ENCODE data around the gene CFAP141. TPM values are rescaled to one million over a fixed set of nuclear protein-coding genes. Genes with fewer than 3 reads are reported as not detected.

The CFAP141 gene
- total RNA-seq, 2 experiments from 2014 or later: 0.65 TPM; not detected in 1

DNA sequence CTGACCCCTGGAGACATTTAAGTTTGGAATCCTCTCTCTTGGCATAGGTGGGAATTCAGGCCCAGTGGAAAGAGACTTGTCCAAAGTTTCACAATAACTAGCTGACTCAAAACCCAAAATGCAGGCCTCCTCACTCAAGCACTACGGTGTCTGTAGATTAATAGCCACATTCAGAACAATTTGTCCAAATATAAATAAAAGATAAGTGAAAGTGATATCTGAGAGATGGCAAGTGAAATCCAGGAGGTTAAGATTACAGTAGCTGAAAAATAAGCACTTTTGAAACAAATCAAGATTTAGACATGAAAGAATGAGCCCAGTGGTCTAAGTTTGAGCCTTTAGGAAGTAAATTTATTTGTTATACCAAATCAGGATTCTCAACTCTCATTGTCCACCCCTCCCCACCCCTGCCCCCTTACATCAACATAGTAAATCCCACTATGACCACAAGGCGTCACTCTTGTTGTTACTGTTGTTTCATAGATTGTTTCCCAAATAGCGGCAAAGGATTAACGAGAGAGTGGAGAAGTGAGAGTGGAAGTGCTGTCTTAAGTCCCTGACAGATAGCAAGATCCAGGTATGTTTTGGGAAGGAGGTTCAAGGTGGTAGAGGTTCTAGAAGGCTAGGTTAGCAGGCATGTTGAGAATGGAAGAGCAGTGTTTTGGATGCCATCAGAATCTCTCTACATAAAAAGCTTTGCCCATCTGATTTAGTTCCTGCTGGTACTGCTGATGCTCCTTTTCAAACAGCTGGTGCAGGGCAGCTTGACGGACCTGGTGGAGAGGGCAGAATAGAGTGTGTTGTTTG, 7.2 kb downstream of the CFAP141 start:
- Mint-ChIP-seq H3K9me3 (no peaks in the 10 kb centered on the region), H3K4me3 (no peak overlapping the region), H3K27me3 (peaks cover 10% of the 10 kb centered on the region), H3K4me1 (peaks cover 5% of the 10 kb centered on the region), H3K27ac (no peak overlapping the region), H3K36me3 (ENCODE audit: low read depth) (no peaks in the 10 kb centered on the region)
- peak; percentile 67 for DNase-seq
- POLR2A ChIA-PET: no interaction called here
- CTCF ChIA-PET: interaction anchor here (0.7 to 1.7 kb wide), 10 partner anchors 13 to 344 kb away, joined by 3 to 9 read pairs (median 3); no protein-coding TSS in a partner anchor

DNA sequence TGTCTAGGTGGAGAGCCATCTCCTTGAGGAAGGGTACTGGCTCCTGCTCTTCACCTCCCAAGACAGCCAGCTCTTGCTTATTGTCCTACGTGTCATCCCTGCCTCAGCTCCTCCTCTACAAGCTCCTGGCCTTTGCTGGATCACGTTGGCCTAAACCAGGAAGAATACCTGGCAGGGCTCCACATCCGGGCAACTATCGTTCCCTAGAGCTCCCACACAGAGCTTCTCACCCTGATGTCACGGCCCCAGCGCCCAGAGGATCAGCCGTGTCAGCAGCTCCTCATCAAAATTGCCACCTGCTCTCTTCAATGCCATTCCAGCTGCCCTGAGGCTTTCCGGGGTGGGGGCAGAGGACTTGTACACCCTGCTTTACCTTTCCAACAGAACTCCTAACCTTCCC, 12.3 kb downstream of the CFAP141 start:
- ChIA-PET POLR2A (no interaction called here), CTCF (interaction anchor here (0.6 to 1.3 kb wide), 3 partner anchors 9 to 238 kb away, joined by 3 read pairs; no protein-coding TSS in a partner anchor)
- H3K27ac Mint-ChIP-seq: no peak overlapping the region
- peaks cover 2% of the 10 kb centered on the region for H3K36me3 Mint-ChIP-seq (ENCODE audit: low read depth)
- H3K27me3 Mint-ChIP-seq: peaks cover 47% of the 10 kb centered on the region
- H3K4me1 Mint-ChIP-seq: peaks cover 5% of the 10 kb centered on the region
- no peak for DNase-seq
- no peaks in the 10 kb centered on the region for H3K9me3 Mint-ChIP-seq
- H3K4me3 Mint-ChIP-seq: no peak overlapping the region

DNA sequence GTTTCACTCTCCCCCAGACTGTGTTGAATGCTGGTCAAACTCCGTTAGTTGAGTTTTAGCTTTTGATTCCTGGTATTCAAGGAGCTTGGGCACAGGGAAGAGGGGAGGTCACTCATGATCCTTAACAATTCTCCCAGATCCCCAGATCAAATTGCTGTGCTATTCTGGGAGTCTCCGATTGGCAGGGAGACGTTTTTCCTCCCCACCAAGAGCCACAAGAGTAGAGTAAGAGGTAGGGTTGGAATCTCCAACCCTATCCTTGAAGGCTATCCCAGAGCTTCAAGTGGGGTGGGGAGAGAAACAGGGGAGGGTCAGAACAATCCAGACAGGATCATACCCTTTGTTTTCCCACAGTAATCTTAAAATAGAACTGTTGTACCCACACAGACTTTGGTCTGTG, 13.7 kb downstream of the CFAP141 start:
- CTCF ChIA-PET: interaction anchor here (1.1 to 1.6 kb wide), 5 partner anchors 8 to 102 kb away, joined by 3 to 9 read pairs (median 3); no protein-coding TSS in a partner anchor
- no peak for DNase-seq
- Mint-ChIP-seq H3K4me3 (no peak overlapping the region), H3K36me3 (ENCODE audit: low read depth) (peaks cover 2% of the 10 kb centered on the region), H3K4me1 (peaks cover 4% of the 10 kb centered on the region), H3K27ac (no peak overlapping the region), H3K27me3 (peaks cover 48% of the 10 kb centered on the region), H3K9me3 (no peaks in the 10 kb centered on the region)
- POLR2A ChIA-PET: no interaction called here

DNA sequence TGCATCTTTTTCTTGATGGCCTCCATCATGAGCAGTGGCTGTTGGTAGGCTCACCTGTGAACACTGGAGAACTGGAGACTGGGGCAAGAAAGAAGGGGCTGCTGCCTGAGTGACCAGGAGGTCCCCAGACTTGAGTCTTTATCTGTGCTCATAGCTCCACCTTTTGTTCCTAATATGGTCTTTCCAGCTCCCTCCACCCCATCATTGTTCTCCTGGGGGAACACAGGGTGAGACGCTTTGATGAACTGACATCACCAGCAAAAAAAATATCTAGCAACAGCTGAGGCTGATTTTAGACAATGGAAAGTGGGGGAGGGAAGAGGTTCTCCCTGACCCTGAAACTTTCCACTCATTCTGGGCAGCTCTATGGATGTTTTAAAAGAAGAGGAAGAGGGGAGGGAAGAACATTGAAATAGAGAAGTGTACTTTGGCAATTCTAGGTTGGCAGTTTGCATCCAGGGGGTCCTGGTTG, 14.1 kb downstream of the CFAP141 start, which contains the start of gene TPM3:
TSS of gene TPM3 (minus strand) at position 111 of the 472 bp plus-strand sequence. CDS start at position 29, 82 bp downstream.
- H3K27ac Mint-ChIP-seq: no peak within 1 kb of the TSS
- no peaks in the 10 kb centered on the region for H3K9me3 Mint-ChIP-seq
- H3K36me3 Mint-ChIP-seq (ENCODE audit: low read depth): peaks cover 2% of the 10 kb centered on the region
- CTCF ChIA-PET: interaction anchor here (0.5 to 1.6 kb wide), 6 partner anchors 8 to 163 kb away, joined by 3 to 9 read pairs (median 3); no protein-coding TSS in a partner anchor
- H3K4me3 Mint-ChIP-seq: no peak within 1 kb of the TSS
- no peak for DNase-seq
- peaks cover 51% of the 10 kb centered on the region for H3K27me3 Mint-ChIP-seq
- peaks cover 4% of the 10 kb centered on the region for H3K4me1 Mint-ChIP-seq
- POLR2A ChIA-PET: no interaction called here

DNA sequence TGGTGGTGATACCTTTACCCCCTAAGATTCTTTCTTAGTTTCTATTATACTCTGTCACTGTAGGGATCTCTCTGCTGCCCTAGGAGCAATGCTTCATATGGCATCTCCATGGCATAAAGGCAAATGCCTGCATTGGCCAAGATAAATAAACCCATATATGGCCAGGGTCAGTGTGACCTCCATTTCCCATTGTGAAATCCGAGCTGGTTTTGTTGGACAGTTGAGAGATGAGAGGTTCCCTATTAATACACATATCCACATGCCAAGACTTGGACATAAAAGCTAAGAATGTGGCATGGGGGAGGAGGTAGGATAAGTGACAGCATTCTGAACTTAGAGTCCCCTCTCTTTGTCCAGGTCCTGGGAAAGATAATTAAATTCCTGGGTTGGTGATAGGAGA, 15.6 kb downstream of the CFAP141 start:
- ChIA-PET CTCF (interaction anchor here (1.0 to 1.4 kb wide), 2 partner anchors 21 to 144 kb away, joined by 3 to 4 read pairs; no protein-coding TSS in a partner anchor), POLR2A (no interaction called here)
- no peak for DNase-seq

DNA sequence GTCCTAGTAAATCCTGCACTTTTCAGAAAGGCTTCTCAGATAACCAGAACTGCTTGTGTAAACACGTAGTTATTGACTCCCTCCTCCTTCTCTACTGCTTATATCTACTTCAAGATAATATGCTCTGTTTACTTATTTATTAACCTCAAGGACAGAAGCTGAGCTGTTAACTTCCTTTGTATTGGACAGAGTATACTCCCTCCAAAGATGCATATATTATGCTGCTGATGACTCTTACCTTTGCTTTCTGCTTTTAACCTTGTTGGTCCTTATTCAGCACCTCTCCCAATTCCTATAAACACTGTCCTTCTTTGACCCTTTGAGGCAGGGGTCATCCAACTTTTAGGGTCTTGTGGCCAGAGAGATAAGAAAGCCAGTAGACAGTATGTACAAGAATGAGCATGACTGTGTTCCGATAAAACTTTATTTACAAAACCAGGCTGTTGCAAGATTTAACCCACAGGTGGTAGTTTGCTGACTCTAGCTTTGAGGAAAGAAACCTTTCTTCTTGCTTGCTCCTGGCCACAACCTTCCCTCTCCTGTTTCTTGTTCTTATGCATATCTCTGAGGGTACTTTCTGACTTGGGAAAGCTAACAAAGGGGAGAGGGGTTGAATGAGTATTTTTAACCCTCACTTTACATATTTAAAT, 19.2 kb downstream of the CFAP141 start:
- H3K27ac Mint-ChIP-seq: no peak overlapping the region
- peaks cover 7% of the 10 kb centered on the region for H3K36me3 Mint-ChIP-seq (ENCODE audit: low read depth)
- no peaks in the 10 kb centered on the region for H3K9me3 Mint-ChIP-seq
- H3K27me3 Mint-ChIP-seq: peaks cover 24% of the 10 kb centered on the region
- no peak overlapping the region for H3K4me3 Mint-ChIP-seq
- no peak for DNase-seq
- H3K4me1 Mint-ChIP-seq: peaks cover 13% of the 10 kb centered on the region
- ChIA-PET CTCF (interaction anchor here (1.3 kb wide), 1 partner anchor 9 kb away, joined by 4 read pairs; no protein-coding TSS in a partner anchor), POLR2A (no interaction called here)

More for the DNA sequence above, 15.6 kb downstream of the CFAP141 start:
- H3K27me3 Mint-ChIP-seq: peaks cover 53% of the 10 kb centered on the region
- peaks cover 10% of the 10 kb centered on the region for H3K4me1 Mint-ChIP-seq
- H3K36me3 Mint-ChIP-seq (ENCODE audit: low read depth): peaks cover 2% of the 10 kb centered on the region
- H3K9me3 Mint-ChIP-seq: no peaks in the 10 kb centered on the region
- H3K4me3 Mint-ChIP-seq: no peak overlapping the region
- no peak overlapping the region for H3K27ac Mint-ChIP-seq

DNA sequence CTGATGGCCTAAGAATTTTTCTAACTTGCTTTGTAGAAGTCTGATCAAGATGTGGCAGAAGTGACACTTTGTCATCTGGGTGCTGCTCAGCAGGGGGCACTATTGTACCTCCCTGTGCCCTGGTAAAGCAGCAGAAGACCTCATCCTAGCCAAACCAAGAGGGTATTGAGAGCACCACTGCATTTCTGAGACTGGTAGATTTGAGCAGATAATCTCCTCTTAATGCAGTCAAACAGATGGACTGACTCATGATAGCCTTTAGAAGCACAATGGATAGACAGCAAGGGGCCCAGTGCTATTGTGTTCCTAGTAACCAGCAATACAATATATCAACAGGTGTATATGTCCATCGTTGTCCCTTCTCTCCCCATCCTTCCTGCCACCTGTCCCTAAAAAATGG, 20.0 kb downstream of the CFAP141 start:
- Mint-ChIP-seq H3K4me1 (peaks cover 19% of the 10 kb centered on the region), H3K4me3 (no peak overlapping the region), H3K9me3 (no peaks in the 10 kb centered on the region), H3K36me3 (ENCODE audit: low read depth) (peaks cover 15% of the 10 kb centered on the region), H3K27ac (no peak overlapping the region), H3K27me3 (peaks cover 16% of the 10 kb centered on the region)
- peak; percentile 75 for DNase-seq
- POLR2A ChIA-PET: no interaction called here
- CTCF ChIA-PET: interaction anchor here (0.6 to 1.3 kb wide), 3 partner anchors 9 to 167 kb away, joined by 3 to 5 read pairs (median 4); no protein-coding TSS in a partner anchor

DNA sequence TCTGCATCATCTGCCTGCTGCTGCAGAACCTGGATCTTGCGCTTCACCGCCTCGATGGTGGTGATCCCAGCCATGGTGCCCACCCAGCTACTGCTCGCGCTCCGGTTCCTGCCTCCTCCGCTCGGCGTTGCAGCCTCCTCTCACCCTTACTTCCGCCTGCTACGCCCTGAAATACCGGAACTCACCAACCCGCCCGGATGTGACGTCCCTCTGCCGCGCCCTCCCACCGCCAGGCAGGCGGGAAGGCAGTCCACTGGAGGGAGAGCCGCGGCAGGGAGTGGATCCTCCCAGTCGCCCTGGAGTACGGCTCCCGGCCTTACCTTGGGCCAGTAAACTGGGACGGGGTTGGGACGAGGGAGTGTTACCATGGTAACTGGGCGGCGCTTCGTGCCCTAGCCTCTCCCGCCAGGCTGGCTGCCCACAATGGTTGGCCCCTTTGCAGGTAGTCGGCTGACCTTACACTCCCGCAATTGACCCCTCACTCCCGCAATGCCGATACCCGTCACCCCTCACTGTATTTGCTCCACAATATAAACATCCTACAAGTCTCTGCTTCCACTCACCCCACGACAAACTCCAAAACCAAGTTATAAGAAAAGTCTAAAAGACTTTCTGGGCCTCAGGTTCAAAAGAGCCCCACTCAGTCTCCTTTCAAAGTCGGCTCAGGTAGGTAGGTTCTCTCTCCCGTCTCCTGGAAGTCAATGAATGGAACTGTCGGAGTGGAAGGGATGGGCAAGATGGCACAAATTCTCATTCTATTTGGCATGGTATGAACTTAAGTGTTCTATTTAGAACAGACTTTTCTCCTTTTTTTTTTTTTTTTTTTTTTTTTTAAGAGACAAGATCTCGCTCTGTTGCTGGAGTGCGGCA, 22.9 kb downstream of the CFAP141 start:
- Mint-ChIP-seq H3K9me3 (no peaks in the 10 kb centered on the region), H3K4me1 (peaks cover 47% of the 10 kb centered on the region), H3K36me3 (ENCODE audit: low read depth) (peaks cover 40% of the 10 kb centered on the region), H3K27ac (peak overlapping the region; percentile 92), H3K27me3 (peaks cover 6% of the 10 kb centered on the region), H3K4me3 (peak overlapping the region; percentile 99)
- CTCF ChIA-PET: no interaction called here
- POLR2A ChIA-PET: interaction anchor here (0.6 kb wide), 1 partner anchor 206 kb away, joined by 3 read pairs; the partner anchor contains the start of gene JTB
- peak; percentile 96 for DNase-seq

DNA sequence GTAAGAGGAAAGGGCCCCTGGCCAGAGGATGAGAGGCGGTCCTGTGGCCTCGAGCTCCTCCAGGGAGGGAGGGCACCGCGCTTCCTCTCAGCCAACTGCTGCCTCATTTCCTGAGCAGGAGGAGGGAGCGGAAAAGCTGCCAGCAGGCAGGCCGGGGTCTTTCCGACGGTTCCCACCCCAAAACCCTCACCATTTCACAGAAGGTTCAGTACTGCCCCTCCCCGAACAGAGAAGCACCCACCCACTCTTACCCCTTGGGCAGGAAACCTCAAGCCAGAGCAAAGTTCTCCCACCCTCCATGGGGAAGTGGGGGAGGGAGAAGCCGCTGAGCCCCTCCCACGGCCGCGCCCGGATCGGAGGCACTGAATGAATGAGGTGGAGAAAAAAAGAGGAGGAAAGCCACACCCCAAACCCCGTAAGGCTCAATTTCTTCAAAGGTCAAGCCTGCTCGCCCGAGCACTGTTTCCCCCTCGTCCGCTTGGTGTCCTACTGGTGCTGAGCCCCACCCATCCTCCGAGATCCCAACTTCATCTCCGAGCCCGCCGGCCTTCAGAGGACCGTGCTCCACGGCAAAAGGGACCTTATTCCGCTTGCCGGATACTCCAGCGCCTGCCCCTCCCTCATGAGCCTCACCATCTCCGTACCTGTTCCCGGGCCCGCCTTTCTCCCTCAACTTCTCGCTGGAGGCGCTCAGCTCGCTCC, 23.6 kb downstream of the CFAP141 start:
- H3K27me3 Mint-ChIP-seq: peaks cover 5% of the 10 kb centered on the region
- peaks cover 46% of the 10 kb centered on the region for H3K36me3 Mint-ChIP-seq (ENCODE audit: low read depth)
- CTCF ChIA-PET: interaction anchor here (0.6 to 2.4 kb wide), 3 partner anchors 10 to 29 kb away, joined by 3 to 9 read pairs (median 4); partner anchors contain the start of gene TPM3
- H3K4me1 Mint-ChIP-seq: peaks cover 54% of the 10 kb centered on the region
- H3K9me3 Mint-ChIP-seq: no peaks in the 10 kb centered on the region
- H3K4me3 Mint-ChIP-seq: peak overlapping the region; percentile 99
- peak overlapping the region; percentile 92 for H3K27ac Mint-ChIP-seq
- peak; percentile 89 for DNase-seq
- POLR2A ChIA-PET: interaction anchor here (0.6 to 2.8 kb wide), 3 partner anchors 25 to 205 kb away, joined by 3 to 7 read pairs (median 3); partner anchors contain the start of gene JTB

DNA sequence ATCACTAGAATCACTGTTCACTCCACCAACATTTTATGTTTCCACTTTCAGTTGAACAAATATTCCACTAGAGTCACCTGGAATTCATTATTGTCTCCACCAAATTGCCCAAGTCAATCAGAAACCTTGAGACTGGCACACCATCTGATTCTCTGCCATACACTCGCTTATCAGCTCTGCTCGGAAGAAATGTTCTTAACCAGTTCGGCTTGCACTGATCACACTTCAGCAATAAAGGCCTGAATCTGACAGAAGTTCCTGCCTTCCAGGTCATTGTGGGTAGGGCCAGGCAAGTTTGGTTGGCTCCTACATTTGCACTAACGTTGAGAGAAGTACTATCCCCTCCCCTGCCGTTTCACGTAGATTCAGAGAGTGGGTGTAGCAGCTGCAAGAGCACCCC, 24.2 kb downstream of the CFAP141 start:
- peak overlapping the region; percentile 99 for H3K4me3 Mint-ChIP-seq
- no peaks in the 10 kb centered on the region for H3K9me3 Mint-ChIP-seq
- peaks cover 60% of the 10 kb centered on the region for H3K4me1 Mint-ChIP-seq
- peaks cover 1% of the 10 kb centered on the region for H3K27me3 Mint-ChIP-seq
- H3K27ac Mint-ChIP-seq: peak overlapping the region; percentile 92
- POLR2A ChIA-PET: interaction anchor here (0.7 to 2.8 kb wide), 2 partner anchors 25 to 204 kb away, joined by 3 to 7 read pairs; partner anchors contain the start of gene JTB
- CTCF ChIA-PET: interaction anchor here (0.6 to 2.4 kb wide), 3 partner anchors 11 to 30 kb away, joined by 3 to 9 read pairs (median 4); partner anchors contain the start of gene TPM3
- DNase-seq: no peak
- H3K36me3 Mint-ChIP-seq (ENCODE audit: low read depth): peaks cover 52% of the 10 kb centered on the region

DNA sequence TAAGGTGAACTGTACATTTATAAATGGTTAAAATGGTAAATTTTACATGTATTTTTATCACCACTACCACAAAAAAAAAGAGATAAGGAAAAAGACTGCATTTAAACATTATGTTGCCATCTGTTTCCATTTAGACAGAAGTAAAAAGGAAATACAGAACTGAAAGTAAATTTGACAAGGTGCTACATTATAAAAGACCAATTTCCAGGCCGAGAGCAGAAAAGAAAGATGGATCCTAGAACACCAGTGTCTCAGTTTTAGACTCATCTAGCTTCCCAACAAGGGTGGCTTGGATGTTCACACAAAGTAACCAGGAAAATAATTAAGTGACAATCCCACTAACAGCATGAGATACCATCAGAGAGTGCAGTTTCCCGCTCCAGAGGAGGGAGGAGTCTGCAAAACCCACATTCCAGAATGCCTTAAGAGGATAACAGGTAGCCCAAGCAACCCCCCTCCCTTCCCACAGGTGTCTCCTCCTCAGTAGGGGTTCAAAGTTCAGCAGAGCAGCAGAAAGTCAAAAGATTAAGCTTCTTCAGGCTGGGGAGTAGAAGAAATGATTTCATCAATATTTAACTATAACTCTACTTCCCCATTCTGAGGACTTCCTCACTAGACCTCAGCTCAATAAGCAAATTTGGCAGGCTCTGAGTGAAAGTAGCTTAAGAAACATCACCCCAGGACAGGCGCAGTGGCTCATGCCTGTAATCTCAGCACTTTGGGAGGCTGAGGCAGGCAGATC, 26.0 kb downstream of the CFAP141 start:
- Mint-ChIP-seq H3K9me3 (no peaks in the 10 kb centered on the region), H3K27me3 (no peaks in the 10 kb centered on the region), H3K4me3 (peak overlapping the region; percentile 99), H3K27ac (peak overlapping the region; percentile 66), H3K4me1 (peaks cover 71% of the 10 kb centered on the region), H3K36me3 (ENCODE audit: low read depth) (peaks cover 65% of the 10 kb centered on the region)
- DNase-seq: no peak
- POLR2A ChIA-PET: interaction anchor here (0.9 to 2.8 kb wide), 2 partner anchors 23 to 426 kb away, joined by 3 to 7 read pairs; no protein-coding TSS in a partner anchor
- CTCF ChIA-PET: interaction anchor here (0.7 to 2.4 kb wide), 5 partner anchors 9 to 1014 kb away, joined by 3 to 9 read pairs (median 3); partner anchors contain the start of gene TPM3

Measured in activated CD4-positive, alpha-beta T cell treated with anti-CD3 and anti-CD28 coated beads, Interleukin-2, amount 10 ng/mL, durations not matched to agents 7 days and 5 days (primary cell).